HG02973 (cell line): ENCODE measurements around the gene ADD1.
"Not testable (repeated sequence)": the region's sequence is repeated elsewhere in the genome, so short reads cannot be mapped to it uniquely, and the experiment has no call there.

Experiments
- ATAC-seq: cut with Tn5 transposase; IDR thresholded peaks from one replicate; pipeline ENCODE4 v1.9.1; 2021; ENCODE audit warnings: moderate library complexity; ENCODE audit not compliant: unreplicated experiment

ADD1 gene

GRCh38 chr4:2915789-2916188 is 72.1 kb downstream of the ADD1 start:
- no peak for ATAC-seq

- not testable (repeated sequence) for ATAC-seq
Observed at GRCh38 chr4:2916696-2917095, 73.1 kb downstream of the ADD1 start.

GRCh38 chr4:2918300-2918699 is 74.7 kb downstream of the ADD1 start:
- ATAC-seq: not testable (repeated sequence)

GRCh38 chr4:2918714-2919113 is 75.1 kb downstream of the ADD1 start:
- not testable (repeated sequence) for ATAC-seq

GRCh38 chr4:2922453-2923101 is 78.9 kb downstream of the ADD1 start:
- not testable (repeated sequence) for ATAC-seq

GRCh38 chr4:2923141-2923551 is 79.5 kb downstream of the ADD1 start:
- no peak for ATAC-seq

GRCh38 chr4:2923668-2924173 is 80.1 kb downstream of the ADD1 start:
- no peak for ATAC-seq

GRCh38 chr4:2924286-2924685 is 80.6 kb downstream of the ADD1 start:
- ATAC-seq: no peak

GRCh38 chr4:2924765-2925301 is 81.2 kb downstream of the ADD1 start:
- no peak for ATAC-seq

- no peak for ATAC-seq
Observed at GRCh38 chr4:2925496-2925895, 81.9 kb downstream of the ADD1 start.

GRCh38 chr4:2925931-2926860 is 82.6 kb downstream of the ADD1 start:
- ATAC-seq: no peak

- ATAC-seq: no peak
Observed at GRCh38 chr4:2927016-2927695, 83.5 kb downstream of the ADD1 start.

GRCh38 chr4:2927696-2928075 is 84.0 kb downstream of the ADD1 start:
- no peak for ATAC-seq

GRCh38 chr4:2928242-2929176 is 84.9 kb downstream of the ADD1 start:
- ATAC-seq: no peak

- ATAC-seq: no peak
Observed at GRCh38 chr4:2929469-2929868, 85.8 kb downstream of the ADD1 start.

- ATAC-seq: no peak
Observed at GRCh38 chr4:2930135-2930757, 86.6 kb downstream of the ADD1 start.

GRCh38 chr4:2930758-2931511 is 87.3 kb downstream of the ADD1 start:
- no peak for ATAC-seq

- ATAC-seq: peak; percentile 30
Observed at GRCh38 chr4:2931512-2932301, 88.1 kb downstream of the ADD1 start.
